Neural cell (in vitro differentiated cells): Measurements from ENCODE around the gene METAP1. TPM values are rescaled to one million over a fixed set of nuclear protein-coding genes. Genes with fewer than 3 reads are reported as not detected.
"Not testable (repeated sequence)": the region's sequence is repeated elsewhere in the genome, so short reads cannot be mapped to it uniquely, and the experiment has no call there.

Experiments used
- H2AFZ ChIP-seq: fragments of 200-600, 300-800 bp; sonication (generic), shearing (Covaris generic); 2 replicates; pipeline ENCODE4 v1.6.0; 2014; ENCODE audit warnings: low read depth, mild to moderate bottlenecking, antibody characterized with exemption, low read length, moderate library complexity
- H3F3A ChIP-seq: fragments of 200-600 bp; shearing (Covaris generic); 2 replicates; pipeline ENCODE4 v1.6.1; 2016; ENCODE audit warnings: mild to moderate bottlenecking, moderate library complexity, mixed read lengths, antibody characterized with exemption, low read length; ENCODE audit not compliant: insufficient read depth, poor library complexity, severe bottlenecking
- H3K27ac ChIP-seq: fragments of 200-600, 300-800 bp; sonication (generic), shearing (Covaris generic); 2 replicates; pipeline ENCODE4 v1.5.1; 2014; ENCODE audit warnings: mild to moderate bottlenecking, low read length, moderate library complexity
- H3K27me3 ChIP-seq: fragments of 300-800, 200-600 bp; sonication (generic), shearing (Covaris generic); 2 replicates; pipeline ENCODE4 v1.6.0; 2014; ENCODE audit warnings: mild to moderate bottlenecking, low read depth, low read length, moderate library complexity; ENCODE audit not compliant: insufficient read depth
- H3K36me3 ChIP-seq: fragments of 300-800, 200-600 bp; sonication (generic), shearing (Covaris generic); 2 replicates; pipeline ENCODE4 v1.5.1; 2014; ENCODE audit warnings: mild to moderate bottlenecking, antibody characterized with exemption, low read length, moderate library complexity; ENCODE audit not compliant: insufficient read depth
- H3K4me2 ChIP-seq: fragments of 300-800, 200-600 bp; sonication (generic), shearing (Covaris generic); 2 replicates; pipeline ENCODE4 v1.6.0; 2014; ENCODE audit warnings: mild to moderate bottlenecking, low read length
- H3K4me3 ChIP-seq: fragments of 300-800, 200-600 bp; sonication (generic), shearing (Covaris generic); 2 replicates; pipeline ENCODE4 v1.5.1; 2014; ENCODE audit warnings: mild to moderate bottlenecking, low read length, moderate library complexity
- H3K79me2 ChIP-seq: fragments of 200-600 bp; shearing (Covaris generic); replicated peaks from 2 replicates; pipeline ENCODE4 v1.6.0; 2014; ENCODE audit warnings: mild to moderate bottlenecking, low read length, moderate library complexity; ENCODE audit not compliant: insufficient read depth
- H3K9ac ChIP-seq: fragments of 300-800, 200-600 bp; sonication (generic), shearing (Covaris generic); 2 replicates; pipeline ENCODE4 v1.6.1; 2016; ENCODE audit warnings: mild to moderate bottlenecking, low read length, mixed read lengths
- H3K9me2 ChIP-seq: fragments of 200-600 bp; shearing (Covaris generic); 2 replicates; pipeline ENCODE4 v1.6.1; 2016; ENCODE audit warnings: mild to moderate bottlenecking, low read length, mixed read lengths; ENCODE audit not compliant: insufficient read depth
- H3K9me3 ChIP-seq: fragments of 200-600, 300-800 bp; sonication (generic), shearing (Covaris generic); 2 replicates; pipeline ENCODE4 v1.6.1; 2016; ENCODE audit warnings: mild to moderate bottlenecking, mixed run types, low read length, moderate library complexity, mixed read lengths
- H4K20me1 ChIP-seq: fragments of 200-600 bp; shearing (Covaris generic); 2 replicates; pipeline ENCODE4 v1.6.1; 2016; ENCODE audit warnings: mild to moderate bottlenecking, mixed run types; ENCODE audit not compliant: insufficient read depth
- CTCF ChIP-seq: fragments of 450-650 bp; IDR thresholded peaks from 2 replicates; pipeline ENCODE4 v1.5.1; 2014; ENCODE audit warnings: antibody characterized with exemption, mild to moderate bottlenecking, moderate library complexity; ENCODE audit not compliant: poor library complexity, severe bottlenecking
- EP300 ChIP-seq: fragments of 450-650 bp; conservative IDR thresholded peaks from 2 replicates; pipeline ENCODE4 v1.6.1; 2014; ENCODE audit warnings: antibody characterized with exemption, mild to moderate bottlenecking, moderate library complexity; ENCODE audit not compliant: poor library complexity, severe bottlenecking
- EZH2 ChIP-seq: fragments of 200-600, 300-800 bp; shearing (Covaris generic), sonication (generic); IDR thresholded peaks from 2 replicates; pipeline ENCODE4 v1.6.1; 2014; ENCODE audit warnings: antibody characterized with exemption, low read length, borderline replicate concordance, mild to moderate bottlenecking; ENCODE audit not compliant: insufficient read depth, poor library complexity, severe bottlenecking
- MXI1 ChIP-seq: fragments of 450-650 bp; conservative IDR thresholded peaks from 2 replicates; pipeline ENCODE4 v1.6.1; 2014; ENCODE audit warnings: antibody characterized with exemption, mild to moderate bottlenecking; ENCODE audit not compliant: poor library complexity, severe bottlenecking
- POLR2AphosphoS5 ChIP-seq: IDR thresholded peaks from 2 replicates; pipeline ENCODE4 v1.6.1; 2012
- RAD21 ChIP-seq: fragments of 450-650 bp; conservative IDR thresholded peaks from 2 replicates; pipeline ENCODE4 v1.6.1; 2014; ENCODE audit warnings: antibody characterized with exemption, mild to moderate bottlenecking, moderate library complexity
- REST ChIP-seq: IDR thresholded peaks from 2 replicates; pipeline ENCODE4 v1.6.1; 2012; ENCODE audit warnings: borderline replicate concordance
- SMC3 ChIP-seq: fragments of 450-650 bp; conservative IDR thresholded peaks from 2 replicates; pipeline ENCODE4 v1.6.1; 2014; ENCODE audit warnings: antibody characterized with exemption, mild to moderate bottlenecking, moderate library complexity; ENCODE audit not compliant: poor library complexity
- TAF1 ChIP-seq: IDR thresholded peaks from 2 replicates; pipeline ENCODE4 v1.6.1; 2012; ENCODE audit warnings: low read depth
- polyA plus RNA-seq: library from polyadenylated mRNA; depleted of rRNA; stranded (reverse); fragments of >200 nt; gene quantifications from 2 replicates; pipeline ENCODE4 v1.2.3, GENCODE V29; 2014
- small RNA-seq, 3 experiments: library from RNA; depleted of rRNA; stranded (forward); fragments of <200 nt; gene quantifications; one replicate each; pipeline ENCODE3, GENCODE V24; 2012

The METAP1 gene
- polyA plus RNA-seq, 1 donor from 2014 or later = 24.5 TPM

GRCh38 chr4:99104153-99104552 is 108.6 kb downstream of the METAP1 start:
- no peaks in the 10 kb centered on the region for H3K36me3 ChIP-seq
- no peaks in the 10 kb centered on the region for H3K9me3 ChIP-seq
- no peak overlapping the region for H3K4me3 ChIP-seq
- H3K27me3 ChIP-seq = no peaks in the 10 kb centered on the region
- no peaks in the 10 kb centered on the region for H4K20me1 ChIP-seq
- no peak overlapping the region for H3K9ac ChIP-seq
- H3K79me2 ChIP-seq = no peaks in the 10 kb centered on the region
- no peak overlapping the region for H3K27ac ChIP-seq
- H2AFZ ChIP-seq = no peak overlapping the region
- no peaks in the 10 kb centered on the region for H3F3A ChIP-seq
- TF ChIP-seq POLR2AphosphoS5 = no peak
- no peak for TF ChIP-seq TAF1
- TF ChIP-seq EP300 = no peak
- TF ChIP-seq CTCF = no peak
- TF ChIP-seq EZH2 = no peak
- TF ChIP-seq MXI1 = no peak
- no peak for TF ChIP-seq RAD21
- no peak for TF ChIP-seq SMC3
- no peak for TF ChIP-seq REST
- H3K9me2 ChIP-seq = no peaks in the 10 kb centered on the region
- no peak overlapping the region for H3K4me2 ChIP-seq

- H3K4me2 ChIP-seq, H3K9ac ChIP-seq, H3F3A ChIP-seq, H2AFZ ChIP-seq, H4K20me1 ChIP-seq, H3K9me2 ChIP-seq, H3K36me3 ChIP-seq, H3K4me3 ChIP-seq, H3K27me3 ChIP-seq, H3K27ac ChIP-seq, H3K79me2 ChIP-seq, H3K9me3 ChIP-seq: not testable (repeated sequence)
These were observed 113.8 kb downstream of the METAP1 start for GRCh38 chr4:99109286-99109685.

Small RNAs within 50 kb of the gene (small RNA-seq; reads per million reads assigned to genes)
- gene MIR3684 (0 to 1.1 (median 0.76) reads per million in 3 experiments), gene RNU7-149P (0 reads per million in 3 experiments)

Other genes with a start within 250 kb of the METAP1 start
- gene EIF4E, start 66.6 kb upstream of the METAP1 start, polyA plus RNA-seq = 172 and 189 TPM in 2 replicates
- 185 and 201 TPM in 2 replicates for gene ADH5, start 93.1 kb downstream of the METAP1 start, polyA plus RNA-seq
- gene ADH4, start 148.6 kb downstream of the METAP1 start, polyA plus RNA-seq = not detected in 2 replicates
- gene ADH6, start 223.5 kb downstream of the METAP1 start, polyA plus RNA-seq = not detected in 2 replicates